PC-3 (cell line): Measurements from ENCODE around the gene PON1. TPM values are rescaled to one million over a fixed set of nuclear protein-coding genes. Genes with fewer than 3 reads are reported as not detected.
A peak's percentile ranks its signal among the peaks of the same experiment; 100 is the strongest.

Source experiments
- ATAC-seq: fragments of 200-7000 bp; cut with Tn5 transposase; 2 replicates; pipeline ENCODE4 v1.9.1; 2020; ENCODE audit warnings: mild to moderate bottlenecking, moderate library complexity
- BruUV-seq: library from RNA; stranded (reverse); fragments of 400-500 nt; replicated peaks from 2 replicates; lab custom pipeline; 2021; lab: Mats Ljungman, UMichigan
- CTCF ChIA-PET: fragments of 300-600 bp; sonication (Branson Sonifier 250); formaldehyde crosslinking; loops from one replicate; lab custom pipeline; 2022; ENCODE audit warnings: antibody characterized with exemption; lab: Charles Lee
- POLR2A ChIA-PET: fragments of 300-600 bp; sonication (Branson Sonifier 250); formaldehyde crosslinking; loops from one replicate; lab custom pipeline; 2022; ENCODE audit warnings: antibody characterized with exemption; ENCODE audit not compliant: unreplicated experiment; lab: Charles Lee
- DNase-seq: peaks from one replicate; pipeline ENCODE4 v3.0.0-alpha.2; 2015
- H2AFZ ChIP-seq: fragments of 300-600 bp; sonication (generic); 2 replicates; pipeline ENCODE4 v1.6.0; 2016; ENCODE audit warnings: antibody characterized with exemption, low read length
- H3F3A ChIP-seq: fragments of 300-600 bp; sonication (generic); one replicate; pipeline ENCODE4 v1.6.0; 2017; ENCODE audit warnings: antibody characterized with exemption, low read length, control low read depth, mild to moderate bottlenecking; ENCODE audit not compliant: unreplicated experiment
- H3K27ac ChIP-seq: fragments of 300-600 bp; sonication (generic); 2 replicates; pipeline ENCODE4 v1.5.1; 2016; ENCODE audit warnings: mild to moderate bottlenecking, low read length
- H3K27me3 ChIP-seq: fragments of 300-600 bp; sonication (generic); 2 replicates; pipeline ENCODE4 v1.6.1; 2016; ENCODE audit warnings: low read length, mixed read lengths
- H3K36me3 ChIP-seq: fragments of 300-600 bp; sonication (generic); 2 replicates; pipeline ENCODE4 v1.6.1; 2016; ENCODE audit warnings: low read depth, mixed run types, low read length, mixed read lengths
- H3K4me1 ChIP-seq: fragments of 300-600 bp; sonication (generic); 2 replicates; pipeline ENCODE4 v1.5.1; 2016; ENCODE audit warnings: low read length; ENCODE audit not compliant: insufficient read depth
- H3K4me2 ChIP-seq: fragments of 300-600 bp; sonication (generic); 2 replicates; pipeline ENCODE4 v1.6.0; 2016; ENCODE audit warnings: low read length
- H3K4me3 ChIP-seq: fragments of 300-600 bp; sonication (generic); 2 replicates; pipeline ENCODE4 v1.5.1; 2016; ENCODE audit warnings: mild to moderate bottlenecking, low read length, mixed read lengths
- H3K79me2 ChIP-seq: fragments of 300-600 bp; sonication (generic); 2 replicates; pipeline ENCODE4 v1.6.1; 2017; ENCODE audit warnings: low read length, mixed read lengths
- H3K9ac ChIP-seq: fragments of 300-600 bp; sonication (generic); 2 replicates; pipeline ENCODE4 v1.6.0; 2016; ENCODE audit warnings: mild to moderate bottlenecking, low read length
- H3K9me2 ChIP-seq: fragments of 300-600 bp; sonication (generic); replicated peaks from 2 replicates; pipeline ENCODE4 v1.6.1; 2016; ENCODE audit warnings: mixed run types, low read length, mixed read lengths
- H3K9me3 ChIP-seq: fragments of 300-600 bp; sonication (generic); 2 replicates; pipeline ENCODE4 v1.6.1; 2016; ENCODE audit warnings: low read length, mixed read lengths
- H4K20me1 ChIP-seq: fragments of 300-600 bp; sonication (generic); 2 replicates; pipeline ENCODE4 v1.6.1; 2016; ENCODE audit warnings: low read length, mixed read lengths
- CTCF ChIP-seq: fragments of 300-600 bp; sonication (generic); conservative IDR thresholded peaks from 2 replicates; pipeline ENCODE4 v1.5.1; 2017; ENCODE audit warnings: antibody characterized with exemption, low read depth, mild to moderate bottlenecking, low read length
- EZH2 ChIP-seq: fragments of 300-600 bp; sonication (generic); IDR thresholded peaks from one replicate; pipeline ENCODE4 v1.6.1; 2017; ENCODE audit warnings: antibody characterized with exemption, mild to moderate bottlenecking, low read length; ENCODE audit not compliant: unreplicated experiment
- EZH2phosphoT487 ChIP-seq: fragments of 300-600 bp; sonication (generic); IDR thresholded peaks from 2 replicates; pipeline ENCODE4 v1.6.1; 2018; ENCODE audit warnings: mild to moderate bottlenecking, antibody characterized with exemption, low read length, borderline replicate concordance
- intact Hi-C: fragments of 100-400 bp; cut with micrococcal nuclease; formaldehyde crosslinking; loops from 2 replicates; pipeline ENCODE4 v1.9.0; 2023
- total RNA-seq: library from RNA; depleted of rRNA; stranded (reverse); fragments of >200 nt; gene quantifications from 2 replicates; pipeline ENCODE4 v1.2.3, GENCODE V29; 2014

Gene PON1
- total RNA-seq, 1 experiment from 2014 or later = not detected

- intact Hi-C loops = no loop called here
- Histone ChIP-seq H3K4me1 (peaks cover 17% of the 10 kb centered on the region), H3K36me3 (no peaks in the 10 kb centered on the region), H2AFZ (no peak overlapping the region), H3F3A (no peaks in the 10 kb centered on the region), H3K79me2 (no peaks in the 10 kb centered on the region), H3K27me3 (no peaks in the 10 kb centered on the region), H3K4me3 (no peak overlapping the region), H3K9ac (no peak overlapping the region), H4K20me1 (no peaks in the 10 kb centered on the region), H3K4me2 (no peak overlapping the region), H3K9me2 (no peaks in the 10 kb centered on the region), H3K9me3 (no peaks in the 10 kb centered on the region), H3K27ac (no peak overlapping the region)
- POLR2A ChIA-PET = no interaction called here
- BruUV-seq = no TSS peak
- ATAC-seq (no peak), DNase-seq (peak; percentile 66)
- CTCF ChIA-PET = no interaction called here
- TF ChIP-seq EZH2 (no peak), EZH2phosphoT487 (no peak)
Observed at GRCh38 chr7:95367606-95368005, 43.3 kb upstream of the PON1 start.

GRCh38 chr7:95365151-95365550, 40.8 kb upstream of the PON1 start:
- ATAC-seq = peak; percentile 99
- no peaks in the 10 kb centered on the region for H3K9me3 ChIP-seq
- no peak for TF ChIP-seq EZH2phosphoT487
- ChIA-PET CTCF (no interaction called here), POLR2A (interaction anchor here (0.5 kb wide), 1 partner anchor 31 kb away, joined by 4 read pairs; no protein-coding TSS in a partner anchor)
- H3K4me1 ChIP-seq = peaks cover 17% of the 10 kb centered on the region
- H4K20me1 ChIP-seq = no peaks in the 10 kb centered on the region
- no peak overlapping the region for H3K9ac ChIP-seq
- no peak overlapping the region for H3K4me3 ChIP-seq
- peak overlapping the region; percentile 17; the same call in 1 of the 2 replicates for H3K27ac ChIP-seq
- H3F3A ChIP-seq = no peaks in the 10 kb centered on the region
- no peak overlapping the region for H3K4me2 ChIP-seq
- H2AFZ ChIP-seq = no peak overlapping the region
- no peaks in the 10 kb centered on the region for H3K9me2 ChIP-seq
- intact Hi-C loops = no loop called here
- BruUV-seq = no TSS peak
- peak; percentile 81 for DNase-seq
- no peaks in the 10 kb centered on the region for H3K79me2 ChIP-seq
- H3K27me3 ChIP-seq = no peaks in the 10 kb centered on the region
- H3K36me3 ChIP-seq = no peaks in the 10 kb centered on the region

GRCh38 chr7:95357623-95358022, 33.3 kb upstream of the PON1 start:
- intact Hi-C loops = loop anchor here (1.0 kb wide), 1 partner anchor 120 kb away; no protein-coding TSS in a partner anchor
- H3K36me3 ChIP-seq = no peaks in the 10 kb centered on the region
- H3K9ac ChIP-seq = no peak overlapping the region
- H3K79me2 ChIP-seq = no peaks in the 10 kb centered on the region
- ATAC-seq (no peak), DNase-seq (peak; percentile 22)
- no peaks in the 10 kb centered on the region for H3K4me1 ChIP-seq
- BruUV-seq = no TSS peak
- no peaks in the 10 kb centered on the region for H3K9me3 ChIP-seq
- H2AFZ ChIP-seq = no peak overlapping the region
- no peaks in the 10 kb centered on the region for H3K9me2 ChIP-seq
- H3K4me3 ChIP-seq = no peak overlapping the region
- TF ChIP-seq EZH2 = no peak
- no peak for TF ChIP-seq EZH2phosphoT487
- TF ChIP-seq CTCF = peak; percentile 42
- no peaks in the 10 kb centered on the region for H4K20me1 ChIP-seq
- ChIA-PET CTCF (interaction anchor here (1.1 kb wide), 1 partner anchor 120 kb away, joined by 3 read pairs; no protein-coding TSS in a partner anchor), POLR2A (no interaction called here)
- no peak overlapping the region for H3K27ac ChIP-seq
- no peaks in the 10 kb centered on the region for H3F3A ChIP-seq
- no peaks in the 10 kb centered on the region for H3K27me3 ChIP-seq
- no peak overlapping the region for H3K4me2 ChIP-seq
